ENCODE data around the gene SMIM45.

DNA sequence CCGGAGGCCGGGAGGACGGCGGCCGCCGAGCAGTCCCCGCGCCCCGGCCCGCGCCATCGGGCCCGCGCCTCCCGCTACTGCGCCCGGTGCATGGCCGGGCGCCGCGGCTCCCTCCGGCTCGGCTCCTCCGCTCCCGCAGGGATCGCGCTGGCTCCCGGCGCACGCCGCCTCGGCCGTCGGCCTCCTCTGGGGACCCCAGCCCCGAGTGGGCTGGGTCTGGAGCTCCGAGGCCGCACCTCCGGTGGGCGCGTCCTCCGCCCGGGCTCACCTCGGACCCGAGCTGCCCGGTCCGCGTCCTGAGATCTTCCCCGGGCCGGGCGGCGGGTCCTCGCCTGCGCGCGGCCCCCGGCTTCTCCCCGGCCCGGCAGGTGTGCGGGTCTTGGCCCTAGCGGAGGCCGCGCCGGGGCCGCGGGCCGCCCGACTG is 37.3 kb upstream of the SMIM45 start:
- TF ChIP-seq POLR2A (IDR thresholded peaks at IDR 0.05; ENCODE audit: low read depth, low read length): no peak
- no peak for TF ChIP-seq SPI1 (IDR thresholded peaks at IDR 0.05; ENCODE audit: low read depth, low read length)
- TF ChIP-seq POLR2AphosphoS5 (IDR thresholded peaks at IDR 0.05; ENCODE audit: low read depth, low read length): no peak
- no peak for TF ChIP-seq TAF1 (IDR thresholded peaks at IDR 0.05; ENCODE audit: low read depth, low read length)
- no peak for TF ChIP-seq POU2F2 (IDR thresholded peaks at IDR 0.05; ENCODE audit: low read depth, low read length)
- no peak for TF ChIP-seq PAX5 (IDR thresholded peaks at IDR 0.05; ENCODE audit: insufficient read depth, low read length, severe bottlenecking)
